Endothelial cell of umbilical vein (primary cell): ENCODE measurements around the gene STX8. TPM values are rescaled to one million over a fixed set of nuclear protein-coding genes. Genes with fewer than 3 reads are reported as not detected.

Source experiments
- BruUV-seq: library from RNA; stranded (reverse); fragments of 400-500 nt; replicated peaks from 2 replicates; lab custom pipeline; 2021; lab: Mats Ljungman, UMichigan
- CTCF ChIA-PET: fragments of 300-600, 350-600 bp; sonication (Branson Sonifier 250); formaldehyde crosslinking; loops from one replicate; lab custom pipeline; 2021; ENCODE audit warnings: antibody characterized with exemption, inconsistent platforms; lab: Charles Lee
- POLR2A ChIA-PET: fragments of 300-600, 350-600 bp; sonication (Branson Sonifier 250); formaldehyde crosslinking; loops from one replicate; lab custom pipeline; 2021; ENCODE audit warnings: antibody characterized with exemption, inconsistent platforms; lab: Charles Lee
- DNase-seq: peaks from one replicate; pipeline ENCODE4 v3.0.0-alpha.2; 2011; ENCODE audit warnings: low read depth, low spot score
- FAIRE-seq: peaks from 2 replicates; lab custom pipeline; 2011; peaks lifted over from hg19 to GRCh38; lab: Jason Lieb, UNC
- H2AFZ ChIP-seq: 2 replicates; pipeline ENCODE4 v1.6.0; 2012; ENCODE audit warnings: low read depth, low read length, control low read depth, inconsistent platforms
- H3K27ac ChIP-seq: 2 replicates; pipeline ENCODE4 v1.5.1; 2011; ENCODE audit warnings: low read depth, mild to moderate bottlenecking, control low read depth, low read length, moderate library complexity; ENCODE audit not compliant: insufficient read depth
- H3K27me3 ChIP-seq, 2 experiments: 2 replicates each; pipeline versions ENCODE4 v1.6.0 to v1.6.1; 2011; ENCODE audit warnings: low read length in 2 of 2, mixed read lengths in 1 of 2; ENCODE audit not compliant: control insufficient read depth in 2 of 2, insufficient read depth in 2 of 2
- H3K36me3 ChIP-seq, 2 experiments: 2 replicates in 1 of 2; 3 replicates in 1 of 2; pipeline ENCODE4 v1.5.1; 2011; ENCODE audit warnings: low read length in 2 of 2, mild to moderate bottlenecking in 1 of 2, moderate library complexity in 1 of 2; ENCODE audit not compliant: control insufficient read depth in 2 of 2, insufficient read depth in 2 of 2; ENCODE audit errors: extremely low read depth in 1 of 2
- H3K4me1 ChIP-seq: 3 replicates; pipeline ENCODE4 v1.5.1; 2011; ENCODE audit warnings: mild to moderate bottlenecking, low read length; ENCODE audit not compliant: control insufficient read depth, insufficient read depth; ENCODE audit errors: extremely low read depth
- H3K4me2 ChIP-seq: 2 replicates; pipeline ENCODE4 v1.6.1; 2011; ENCODE audit warnings: low read length, control low read depth, mixed read lengths; ENCODE audit not compliant: insufficient read depth
- H3K4me3 ChIP-seq, 3 experiments: fragments of 200-600 bp in 1 of 3; sonication (generic), shearing (Covaris generic) in 1 of 3; replicated peaks in 1 of 3; 2 replicates each; pipeline ENCODE4 v1.5.1; 2011 to 2016; ENCODE audit warnings: control low read depth in 3 of 3, low read length in 3 of 3, mild to moderate bottlenecking in 2 of 3, inconsistent platforms in 1 of 3, low read depth in 1 of 3, moderate library complexity in 1 of 3; ENCODE audit not compliant: insufficient read depth in 1 of 3
- H3K79me2 ChIP-seq: 2 replicates; pipeline ENCODE4 v1.6.0; 2012; ENCODE audit warnings: low read length, inconsistent platforms; ENCODE audit not compliant: control insufficient read depth, insufficient read depth
- H3K9ac ChIP-seq: replicated peaks from 2 replicates; pipeline ENCODE3; 2011; ENCODE audit warnings: low read length, control low read depth; ENCODE audit not compliant: insufficient read depth; ENCODE audit errors: extremely low read depth
- H3K9me1 ChIP-seq: replicated peaks from 3 replicates; pipeline ENCODE4 v1.6.0; 2011; ENCODE audit warnings: mild to moderate bottlenecking, low read length; ENCODE audit not compliant: control insufficient read depth, insufficient read depth; ENCODE audit errors: extremely low read depth
- H3K9me3 ChIP-seq: replicated peaks from 2 replicates; pipeline ENCODE4 v1.5.1; 2012; ENCODE audit warnings: low read length, inconsistent platforms; ENCODE audit not compliant: control insufficient read depth, insufficient read depth
- H4K20me1 ChIP-seq: replicated peaks from 2 replicates; pipeline ENCODE3; 2011; ENCODE audit warnings: mild to moderate bottlenecking, low read length; ENCODE audit not compliant: control insufficient read depth, insufficient read depth; ENCODE audit errors: extremely low read depth
- CTCF ChIP-seq, 2 donors: IDR thresholded peaks; 1 replicate in 1 of 2; 2 replicates in 1 of 2; pipeline ENCODE4 v1.5.1; 2011; ENCODE audit warnings: low read length in 2 of 2, mild to moderate bottlenecking in 2 of 2, moderate library complexity in 2 of 2, control low read depth in 1 of 2, inconsistent platforms in 1 of 2, low read depth in 1 of 2; ENCODE audit not compliant: insufficient read depth in 1 of 2; ENCODE audit errors: extremely low read depth in 1 of 2
- EZH2 ChIP-seq: IDR thresholded peaks from 2 replicates; pipeline ENCODE4 v1.6.1; 2012; ENCODE audit warnings: borderline replicate concordance, low read depth, mild to moderate bottlenecking, moderate library complexity, low read length, inconsistent platforms; ENCODE audit not compliant: severe bottlenecking
- GATA2 ChIP-seq: IDR thresholded peaks from 2 replicates; pipeline ENCODE4 v1.7.0; 2011; ENCODE audit warnings: low read depth, mild to moderate bottlenecking, moderate library complexity, mixed read lengths, low read length; ENCODE audit not compliant: insufficient read length, insufficient read depth
- JUN ChIP-seq: IDR thresholded peaks from 2 replicates; pipeline ENCODE4 v1.6.1; 2011; ENCODE audit warnings: borderline replicate concordance, low read depth; ENCODE audit not compliant: insufficient read length, insufficient read depth
- MAX ChIP-seq: IDR thresholded peaks from 2 replicates; pipeline ENCODE4 v1.6.1; 2011; ENCODE audit not compliant: insufficient read depth, insufficient read length
- MYC ChIP-seq: IDR thresholded peaks from one replicate; pipeline ENCODE4 v1.6.1; 2011; ENCODE audit warnings: mild to moderate bottlenecking, low read depth, low read length
- POLR2A ChIP-seq: IDR thresholded peaks from 2 replicates; pipeline ENCODE4 v1.6.1; 2012; ENCODE audit warnings: low read depth, mild to moderate bottlenecking, control low read depth, low read length
- POLR2AphosphoS5 ChIP-seq: IDR thresholded peaks from 2 replicates; pipeline ENCODE4 v1.6.1; 2012; ENCODE audit warnings: low read depth, mild to moderate bottlenecking, control low read depth, low read length, moderate library complexity; ENCODE audit not compliant: insufficient read depth
- dilution Hi-C: fragments of 300-500 bp; cut with MboI; formaldehyde crosslinking; loops from one replicate; pipeline ENCODE4 v1.15.0; 2019; ENCODE audit warnings: low sequenced_read_pairs; ENCODE audit not compliant: extremely low pct_ligation_motif_present
- intact Hi-C: fragments of 100-400 bp; cut with micrococcal nuclease; formaldehyde crosslinking; loops from one replicate; pipeline ENCODE4 v1.10.0; 2022
- polyA plus RNA-seq, 4 experiments: library from polyadenylated mRNA; depleted of rRNA in 3 of 4; stranded (reverse) in 3 of 4; unstranded in 1 of 4; fragments of >200 nt; gene quantifications; 2 replicates each; pipeline versions ENCODE4 v1.2.1 to v1.2.3, GENCODE V29; 2011 to 2012; ENCODE audit warnings: missing spikeins in 1 of 4
- total RNA-seq: library from RNA; stranded (reverse); gene quantifications from 2 replicates; pipeline ENCODE4 v1.2.3, GENCODE V29; 2021

STX8 gene
- total and polyA plus RNA-seq, 2 donors (not counting 3 experiments of a cell fraction or from before 2014, with no cell fraction given), result 25.9 to 67.3 TPM

- POLR2A ChIA-PET, result no interaction called here
- no peaks in the 10 kb centered on the region for H3K36me3 ChIP-seq
- no TSS peak for BruUV-seq
- CTCF ChIA-PET, result no interaction called here
- intact Hi-C loops (no loop called here), dilution Hi-C loops (no loop called here)
- no peak overlapping the region for H2AFZ ChIP-seq
- no peaks in the 10 kb centered on the region for H4K20me1 ChIP-seq
- H3K9ac ChIP-seq, result no peak overlapping the region
- DNase-seq, result no peak
- no peaks in the 10 kb centered on the region for H3K4me1 ChIP-seq
- H3K9me1 ChIP-seq, result no peaks in the 10 kb centered on the region
- no peak overlapping the region for H3K4me2 ChIP-seq
- H3K27me3 ChIP-seq, result no peaks in the 10 kb centered on the region
- H3K9me3 ChIP-seq, result no peaks in the 10 kb centered on the region
- FAIRE-seq, result no peak
- TF ChIP-seq GATA2, result no peak
- TF ChIP-seq POLR2A, result no peak
- no peaks in the 10 kb centered on the region for H3K79me2 ChIP-seq
- H3K27ac ChIP-seq, result no peak overlapping the region
- no peak overlapping the region for H3K4me3 ChIP-seq
Observed at GRCh38 chr17:9266031-9266680, 309.5 kb downstream of the STX8 start.

GRCh38 chr17:9261081-9262012, 314.3 kb downstream of the STX8 start:
- DNase-seq, result no peak
- FAIRE-seq, result peak; percentile 49
- no peaks in the 10 kb centered on the region for H3K79me2 ChIP-seq
- TF ChIP-seq JUN, result no peak
- no peak for TF ChIP-seq POLR2AphosphoS5
- no peak for TF ChIP-seq GATA2
- TF ChIP-seq MYC, result no peak
- TF ChIP-seq EZH2, result no peak
- no peak for TF ChIP-seq CTCF (IDR thresholded peaks at IDR 0.05; ENCODE audit: extremely low read depth in 1 of 2, insufficient read depth in 1 of 2, low read depth in 1 of 2, low read length in 2 of 2)
- no peak for TF ChIP-seq MAX
- peaks cover 8% of the 10 kb centered on the region for H3K4me1 ChIP-seq
- H3K9ac ChIP-seq, result no peak overlapping the region
- H3K4me2 ChIP-seq, result no peak overlapping the region
- no peak overlapping the region for H3K27ac ChIP-seq
- H2AFZ ChIP-seq, result no peak overlapping the region
- dilution Hi-C loops (no loop called here), intact Hi-C loops (no loop called here)
- no TSS peak for BruUV-seq
- ChIA-PET POLR2A (no interaction called here), CTCF (no interaction called here)
- no peaks in the 10 kb centered on the region for H4K20me1 ChIP-seq
- H3K27me3 ChIP-seq, result no peaks in the 10 kb centered on the region
- H3K9me1 ChIP-seq, result no peaks in the 10 kb centered on the region
- no peak overlapping the region for H3K4me3 ChIP-seq
- no peaks in the 10 kb centered on the region for H3K9me3 ChIP-seq
- H3K36me3 ChIP-seq, result no peaks in the 10 kb centered on the region
